ENCODE results near the gene RTN4.

RTN4 gene

DNA sequence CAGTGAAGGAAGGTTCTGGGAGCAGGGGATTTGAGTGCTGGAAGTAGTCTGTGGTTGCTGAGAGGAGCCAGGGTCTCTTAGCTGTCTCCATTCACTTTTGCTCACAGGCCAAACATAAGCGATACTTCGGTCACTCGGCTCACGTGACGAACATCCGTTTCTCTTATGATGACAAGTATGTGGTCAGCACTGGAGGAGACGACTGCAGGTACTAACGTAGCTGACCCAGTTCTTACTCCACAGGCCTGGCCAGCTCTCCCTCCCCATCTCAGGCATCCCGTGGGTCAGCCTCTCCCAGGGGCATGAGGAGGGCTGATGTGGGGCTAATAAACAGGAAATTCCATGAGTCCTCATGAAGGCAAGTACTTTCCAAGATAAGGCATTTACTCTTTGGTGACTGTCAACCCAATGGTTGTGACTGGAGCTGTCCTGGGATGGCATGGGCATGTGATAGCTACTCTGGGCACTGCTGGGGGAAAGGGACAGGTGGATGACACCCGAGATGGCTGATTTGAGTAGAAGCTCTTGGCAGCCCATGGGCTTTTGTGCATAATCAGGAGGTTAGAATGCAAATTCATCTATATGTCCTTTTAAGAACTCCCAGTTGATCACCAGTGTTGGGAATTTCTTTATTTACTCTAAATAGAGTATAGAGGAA, 81.6 kb downstream of the RTN4 start:
- no peak for DNase-seq

DNA sequence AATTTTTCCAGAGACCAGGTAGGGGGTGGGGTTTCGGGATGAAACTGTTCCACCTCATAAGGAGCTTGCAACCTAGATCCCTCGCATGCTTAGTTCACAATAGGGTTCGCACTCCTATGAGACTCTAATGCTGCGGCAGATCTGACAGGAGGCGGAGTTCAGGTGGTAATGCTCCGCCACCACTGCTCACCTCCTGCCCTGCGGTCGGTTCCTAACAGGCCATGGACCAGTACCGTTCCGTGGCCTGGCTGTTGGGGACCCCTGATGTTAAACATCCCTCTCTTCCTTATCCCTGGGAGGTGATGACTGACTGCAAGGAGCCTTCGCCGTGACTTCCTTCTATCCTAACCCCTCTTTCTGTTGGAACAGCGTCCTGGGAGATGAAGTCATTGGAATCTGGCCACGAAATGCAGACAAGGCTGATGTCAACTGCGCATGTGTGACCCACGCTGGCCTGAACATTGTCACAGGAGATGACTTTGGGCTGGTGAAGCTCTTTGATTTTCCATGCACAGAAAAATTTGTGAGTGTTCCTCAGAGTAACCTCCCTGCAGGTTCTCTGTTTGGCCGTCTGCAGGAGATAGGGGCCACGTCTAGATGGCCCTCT, 82.4 kb downstream of the RTN4 start:
- no peak for DNase-seq

DNA sequence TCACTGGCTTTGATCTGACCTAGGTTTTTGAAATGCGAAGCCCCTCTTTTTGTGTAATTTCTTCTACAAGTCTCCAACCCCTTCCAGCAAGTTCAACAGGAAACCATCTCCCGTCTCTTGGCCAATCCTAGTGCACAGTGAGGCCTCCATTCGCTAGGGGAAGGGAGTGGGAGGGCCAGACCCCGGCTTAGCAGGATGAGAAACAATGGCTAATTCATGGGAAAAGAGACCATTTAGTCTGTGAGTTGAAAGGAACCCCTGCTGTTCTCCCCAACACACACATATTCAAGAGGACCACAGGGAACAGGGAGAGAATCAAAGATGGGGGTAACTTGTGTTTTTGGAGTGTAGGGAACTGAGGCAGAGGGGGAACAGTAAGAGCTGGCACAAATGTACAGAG, 83.0 kb downstream of the RTN4 start:
- DNase-seq: no peak

DNA sequence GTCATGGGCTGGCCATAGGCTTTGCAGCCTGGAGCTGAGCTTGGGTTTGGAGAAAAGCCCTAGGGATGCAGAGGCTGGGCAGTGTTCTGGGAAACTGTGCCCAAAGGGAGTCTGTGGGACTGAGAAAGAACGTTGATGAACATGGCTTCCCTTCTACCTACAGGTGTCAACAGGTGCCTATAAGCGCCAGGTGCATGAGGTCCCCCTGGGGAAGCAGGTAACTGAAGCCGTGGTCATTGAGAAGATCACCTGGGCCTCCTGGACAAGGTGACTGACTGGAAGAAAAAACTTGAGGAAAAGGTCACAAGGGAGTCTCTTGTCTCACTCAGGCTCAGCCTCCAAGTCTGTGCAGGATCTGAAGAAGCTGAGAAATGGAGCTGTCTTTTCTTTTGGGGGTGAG, 83.4 kb downstream of the RTN4 start:
- DNase-seq: no peak

- peak; percentile 26 to 54 for DNase-seq
Measured at GRCh38 chr2:54966165-54966832, 84.0 kb downstream of the RTN4 start.

DNA sequence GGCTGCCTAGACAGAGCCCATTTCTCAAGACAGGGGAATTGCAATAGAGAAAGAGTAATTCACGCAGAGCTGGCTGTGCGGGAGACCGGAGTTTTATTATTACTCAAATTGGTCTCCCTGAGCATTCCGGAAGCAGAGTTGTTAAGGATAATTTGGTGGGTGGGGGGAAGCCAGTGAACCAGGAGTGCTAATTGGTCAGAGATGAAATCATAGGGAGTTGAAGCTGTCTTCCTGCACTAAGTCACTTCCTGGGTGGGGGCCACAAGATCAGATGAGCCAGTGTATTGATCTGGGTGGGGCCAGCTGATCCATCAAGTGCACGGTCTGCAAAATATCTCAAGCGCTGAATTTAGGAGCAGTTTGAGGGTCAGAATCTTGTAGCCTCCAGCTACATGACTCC, 84.8 kb downstream of the RTN4 start:
- no peak for DNase-seq

- no peak for DNase-seq
Measured at GRCh38 chr2:54964816-54965215, 85.4 kb downstream of the RTN4 start.

DNA sequence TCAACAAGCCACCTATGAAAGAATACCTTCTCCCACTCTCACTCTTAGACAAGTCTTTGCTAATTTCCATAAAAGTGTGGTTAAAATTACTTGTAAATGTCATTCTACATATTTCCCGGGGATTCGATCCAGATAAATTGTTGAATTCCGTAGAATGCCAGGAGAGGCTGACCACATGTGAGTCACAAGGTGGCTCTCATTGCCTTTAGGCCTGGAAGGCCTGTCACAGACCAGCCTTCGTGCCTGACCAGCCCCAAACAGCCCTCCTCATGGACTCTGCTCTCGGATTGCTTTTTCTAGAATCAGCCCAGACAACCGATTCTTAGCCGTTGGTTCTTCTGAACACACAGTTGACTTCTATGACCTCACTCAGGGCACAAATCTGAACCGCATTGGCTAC, 86.0 kb downstream of the RTN4 start:
- no peak for DNase-seq

DNA sequence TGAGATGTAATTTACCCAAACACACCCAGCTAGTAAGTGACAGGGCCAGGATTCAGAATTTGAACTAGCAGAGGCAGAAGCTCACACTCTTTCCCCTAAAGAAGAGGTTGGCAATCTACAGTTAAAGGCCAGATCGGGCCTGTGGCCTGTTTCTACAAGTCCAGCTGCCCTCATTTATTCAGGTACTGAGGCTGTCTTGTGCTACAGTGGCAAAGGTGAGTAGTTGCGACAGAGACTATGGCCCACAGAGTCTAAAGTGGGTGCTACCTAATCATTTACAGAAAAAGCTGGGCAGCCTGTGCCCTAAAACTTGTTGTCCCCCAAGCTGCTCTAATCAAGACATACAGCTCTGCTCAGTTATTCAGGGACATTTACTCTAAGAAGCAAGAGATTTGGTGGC, 86.8 kb downstream of the RTN4 start:
- DNase-seq: no peak

GRCh38 chr2:54962935-54963440, 87.3 kb downstream of the RTN4 start:
- DNase-seq: no peak

- DNase-seq: no peak
Measured at GRCh38 chr2:54962511-54962910, 87.7 kb downstream of the RTN4 start.

DNA sequence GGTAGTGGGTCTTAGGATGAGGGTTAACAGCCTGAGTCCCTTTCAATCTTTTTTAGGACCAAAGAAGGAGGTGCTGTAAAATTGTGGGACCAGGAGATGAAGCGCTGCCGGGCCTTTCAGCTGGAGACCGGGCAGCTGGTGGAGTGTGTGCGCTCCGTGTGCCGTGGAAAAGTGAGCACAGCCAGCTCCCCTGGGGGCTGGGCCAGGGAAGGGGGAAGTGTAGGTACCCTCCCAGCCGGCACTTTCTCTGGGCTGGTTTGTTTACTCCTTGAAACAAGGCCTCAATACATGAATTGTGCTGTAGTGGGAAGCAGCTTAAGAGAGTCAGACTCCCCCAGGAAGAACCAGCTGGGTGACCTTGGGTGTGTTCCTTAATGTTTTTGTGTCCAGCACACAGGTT, 90.1 kb downstream of the RTN4 start:
- no peak for DNase-seq

DNA sequence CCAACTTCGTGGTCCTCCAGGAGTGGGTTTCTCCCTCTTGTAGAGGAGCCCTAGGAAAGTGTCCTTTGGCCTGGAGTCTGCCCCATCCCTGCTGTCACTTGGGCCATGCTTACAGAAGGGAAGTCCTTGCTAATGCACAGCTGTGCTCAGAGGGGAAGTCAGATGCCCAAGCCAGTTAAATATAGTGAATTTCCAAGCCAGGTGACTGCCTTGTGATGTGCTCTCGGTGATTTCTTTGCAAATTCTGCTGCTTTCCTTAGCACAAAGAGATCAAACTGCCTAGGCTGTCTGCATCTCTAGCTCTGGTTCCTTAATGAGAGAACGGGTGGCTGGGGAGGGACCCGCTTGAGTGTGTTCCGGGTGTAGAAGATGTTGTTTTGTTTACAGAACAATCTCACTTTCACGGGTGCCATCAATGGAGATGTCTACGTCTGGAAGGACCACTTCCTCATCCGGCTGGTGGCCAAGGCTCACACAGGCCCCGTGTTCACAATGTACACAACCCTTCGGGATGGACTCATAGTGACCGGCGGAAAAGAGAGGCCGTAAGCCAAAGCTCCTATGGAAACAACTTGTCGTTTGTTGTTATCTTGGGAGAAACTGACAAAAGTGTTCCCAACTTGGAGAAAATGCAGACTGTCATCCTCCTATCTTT, 91.4 kb downstream of the RTN4 start:
- no peak for DNase-seq

GRCh38 chr2:54957321-54957999, 92.8 kb downstream of the RTN4 start:
- DNase-seq: no peak

- DNase-seq: no peak
Measured at GRCh38 chr2:54956111-54956627, 94.1 kb downstream of the RTN4 start.

DNA sequence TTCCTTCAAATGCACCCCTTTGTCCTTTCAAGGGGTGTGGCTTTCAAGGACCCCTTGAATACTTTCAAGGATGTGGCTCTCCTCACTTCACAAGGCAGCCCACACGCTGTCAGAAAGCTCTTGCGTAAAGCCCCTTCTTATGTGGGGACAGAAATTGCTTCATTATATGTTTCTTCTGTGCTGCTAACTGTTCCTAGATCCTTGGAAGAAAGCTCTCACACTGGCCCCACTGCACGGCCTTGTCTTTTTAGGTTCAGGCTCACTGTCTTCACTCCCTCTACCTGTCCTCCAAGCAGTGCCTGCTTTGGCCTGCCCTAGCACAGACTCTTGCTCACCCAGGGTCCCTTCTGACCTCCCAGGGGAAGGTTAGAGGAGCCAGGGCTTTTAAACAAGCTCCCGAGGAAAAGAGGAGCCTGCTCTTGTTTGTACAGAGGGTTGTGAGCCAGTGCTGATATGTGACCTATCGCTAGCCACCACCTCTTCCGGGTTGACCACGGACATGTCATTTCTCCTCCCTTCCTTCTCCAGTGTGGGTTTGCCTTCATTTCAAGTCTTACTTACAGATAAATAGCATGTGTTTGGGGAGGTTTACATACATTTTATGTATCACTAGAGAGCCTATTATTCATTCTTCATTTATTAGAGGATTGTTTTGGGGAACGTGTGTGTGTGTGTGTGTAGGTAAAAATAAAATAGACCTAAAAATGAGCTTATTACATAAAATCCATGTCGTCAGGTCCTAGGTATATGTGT, 94.7 kb downstream of the RTN4 start:
- DNase-seq: no peak

DNA sequence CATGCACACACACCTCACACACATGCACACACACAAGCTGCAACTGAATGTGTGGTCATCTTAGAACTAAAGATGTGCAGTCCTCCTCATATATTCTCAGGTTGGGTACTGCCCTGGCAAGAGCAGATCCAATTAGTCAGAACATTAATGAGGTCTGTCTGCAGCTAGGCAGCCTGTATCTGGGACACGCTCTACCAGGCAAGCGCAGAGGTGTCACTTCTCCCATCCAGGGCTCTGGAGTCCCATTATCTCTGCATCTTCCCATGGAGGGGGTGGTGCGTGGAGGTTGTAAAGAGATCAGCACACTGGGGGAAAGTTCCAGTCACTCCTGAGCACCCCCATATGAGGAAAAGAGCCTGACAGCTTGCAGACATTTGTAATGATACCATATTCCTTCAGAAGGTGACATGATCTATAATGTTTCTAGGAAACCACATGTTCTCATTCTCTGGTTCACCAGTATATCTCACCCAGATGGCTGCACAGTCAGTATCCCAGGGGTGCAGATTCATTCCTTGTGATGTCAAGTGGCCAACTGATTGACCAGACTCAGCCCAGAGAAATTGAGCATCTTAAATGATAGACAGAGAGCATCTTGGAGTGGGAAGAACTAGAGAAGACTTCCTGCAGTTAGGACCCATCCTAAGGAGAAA, 95.4 kb downstream of the RTN4 start:
- no peak for DNase-seq

GRCh38 chr2:54954158-54954557, 96.1 kb downstream of the RTN4 start:
- no peak for DNase-seq

GRCh38 chr2:54952978-54953456, 97.2 kb downstream of the RTN4 start:
- no peak for DNase-seq

GRCh38 chr2:54952425-54952824, 97.8 kb downstream of the RTN4 start:
- DNase-seq: no peak

DNA sequence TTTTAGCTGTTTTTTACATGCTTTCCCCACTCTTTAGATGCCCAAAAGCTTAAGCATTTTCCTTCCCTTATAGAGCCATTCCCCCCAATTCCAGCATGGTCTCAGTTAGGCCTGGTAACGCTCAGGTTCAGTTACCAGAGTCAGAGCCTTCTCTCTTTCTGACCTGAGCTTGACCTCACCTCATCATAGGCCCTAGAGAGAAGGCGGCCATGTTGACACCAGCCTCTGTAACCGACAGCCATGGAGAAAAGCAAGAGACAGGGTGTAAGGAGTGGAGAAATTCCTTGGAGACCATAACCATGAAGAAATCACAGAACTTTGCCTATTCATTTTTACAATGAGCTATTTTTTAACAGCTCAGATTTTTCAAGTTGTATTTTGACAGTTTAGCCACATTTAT, 99.4 kb downstream of the RTN4 start:
- no peak for DNase-seq
